GM12891 (cell line): ENCODE data around the gene ANP32B.

ENCODE experiments used
- POLR2A ChIP-seq: IDR thresholded peaks from 2 replicates; pipeline ENCODE4 v1.6.1; 2011; ENCODE audit warnings: low read depth, low read length, control low read depth
- SPI1 ChIP-seq: IDR thresholded peaks from 2 replicates; pipeline ENCODE4 v1.6.1; 2011; ENCODE audit warnings: low read depth, low read length, control low read depth

DNA sequence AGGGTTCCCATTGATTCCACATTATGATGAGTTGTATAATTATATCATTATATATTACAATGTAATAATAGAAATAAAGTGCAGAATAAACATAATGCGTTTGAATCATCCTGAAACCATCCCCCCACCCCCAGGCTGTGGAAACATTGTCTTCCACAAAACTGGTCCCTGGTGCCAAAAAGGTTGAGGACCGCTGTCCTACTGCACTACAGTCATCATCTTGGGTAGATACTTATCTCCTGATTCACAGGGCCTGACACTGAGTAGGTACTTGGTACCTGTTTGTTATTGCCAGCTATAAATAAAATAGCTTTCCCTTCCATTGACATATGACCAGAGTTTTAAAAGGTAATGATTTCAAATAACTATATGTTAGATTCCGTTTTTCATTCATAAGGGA lies 25.6 kb downstream of the ANP32B start:
- TF ChIP-seq SPI1 (no peak), POLR2A (no peak)
